Mucosa of descending colon (tissue), 3 donors: ENCODE results near the gene CSNK2A2. TPM values are rescaled to one million over a fixed set of nuclear protein-coding genes. Genes with fewer than 3 reads are reported as not detected.

ENCODE experiments used
- ATAC-seq: fragments of 200-7000 bp; cut with Tn5 transposase; one replicate; pipeline ENCODE4 v1.9.1; 2020; ENCODE audit warnings: mild to moderate bottlenecking, moderate library complexity
- DNase-seq, 3 donors: peaks; one replicate each; pipeline ENCODE4 v3.0.0-alpha.2; 2020
- H3K36me3 ChIP-seq: fragments of 200-600 bp; one replicate; pipeline ENCODE4 v1.8.0; 2021; ENCODE audit warnings: low read depth, mild to moderate bottlenecking
- H3K4me1 ChIP-seq: fragments of 200-600 bp; one replicate; pipeline ENCODE4 v1.8.0; 2021; ENCODE audit warnings: low read depth, mild to moderate bottlenecking
- H3K4me3 ChIP-seq: fragments of 200-600 bp; one replicate; pipeline ENCODE4 v1.8.0; 2021; ENCODE audit warnings: mild to moderate bottlenecking
- H3K9me3 ChIP-seq: fragments of 200-600 bp; one replicate; pipeline ENCODE4 v1.8.0; 2021; ENCODE audit warnings: mild to moderate bottlenecking
- CTCF ChIP-seq: fragments of 200-600 bp; IDR thresholded peaks from one replicate; pipeline ENCODE4 v1.8.0; 2022; ENCODE audit warnings: antibody characterized with exemption, mild to moderate bottlenecking
- intact Hi-C, 2 donors: fragments of 100-400 bp; cut with DNase I in 1 of 2; cut with micrococcal nuclease in 1 of 2; formaldehyde crosslinking; loops; one replicate each; pipeline versions ENCODE4 v1.11.0 to v1.11.1; 2022; cut with DNase I, micrococcal nuclease
- total RNA-seq, 3 donors: library from RNA; stranded (reverse); fragmentation: NEBNext Ultra II Directional in 2 of 3; extraction: Animal tissue kit (Norgen Biotek cat#: 25700) in 2 of 3; gene quantifications; one replicate each; pipeline versions ENCODE4 v1.2.1 to v1.2.4, GENCODE V29; 2021 to 2023
- donor health status: DM: no; HTN: no; CAD: no; lungs with moderate emphysema.
- donor health status: DM: no; HTN: no; CAD: no.
- donor health status: DM: no; HTN: yes; CAD: no.

CSNK2A2 gene
- total RNA-seq, 3 donors from 2014 or later, result 45.5 to 79.1 (median 52.8) TPM

GRCh38 chr16:58109330-58109729, 88.6 kb downstream of the CSNK2A2 start:
- peaks cover 1% of the 10 kb centered on the region for H3K36me3 ChIP-seq
- ATAC-seq, result no peak
- TF ChIP-seq CTCF, result no peak
- intact Hi-C loops, result no loop called here
- no peak for DNase-seq
- H3K4me3 ChIP-seq, result no peak overlapping the region
- no peaks in the 10 kb centered on the region for H3K4me1 ChIP-seq
- no peaks in the 10 kb centered on the region for H3K9me3 ChIP-seq

Other genes starting within 250 kb of the CSNK2A2 start
- gene CNGB1, start 227.0 kb downstream of the CSNK2A2 start, total RNA-seq, result 1 to 10 TPM in 1 of 3 donors, under 1 TPM in 2; 0.14 to 2.0 (median 0.55) TPM
- 1 to 10 TPM; 5.9 to 9.7 (median 7.3) TPM for gene ZNF319, start 197.4 kb downstream of the CSNK2A2 start, total RNA-seq
- gene USB1, start 196.7 kb downstream of the CSNK2A2 start, total RNA-seq, result 10 to 100 TPM; 45.1 to 50.2 (median 47.4) TPM
- gene MMP15, start 172.4 kb downstream of the CSNK2A2 start, total RNA-seq, result 100 to 1,000 TPM in 1 of 3 donors, 10 to 100 TPM in 2; 57.9 to 140 (median 96.5) TPM
- 10 to 100 TPM; 18.8 to 24.0 (median 23.3) TPM for gene CFAP20, start 68.7 kb downstream of the CSNK2A2 start, total RNA-seq
- gene PRSS54, start 96.9 kb upstream of the CSNK2A2 start, total RNA-seq, result not detected
- 1 to 10 TPM; 2.6 to 5.2 (median 4.0) TPM for gene GINS3, start 194.4 kb upstream of the CSNK2A2 start, total RNA-seq